Breast epithelium (tissue), 4 donors: ENCODE data around the gene PNPLA7. TPM values are rescaled to one million over a fixed set of nuclear protein-coding genes. Genes with fewer than 3 reads are reported as not detected.
"Not testable (repeated sequence)": the region's sequence is repeated elsewhere in the genome, so short reads cannot be mapped to it uniquely, and the experiment has no call there.

Experiments
- DNase-seq, 2 donors: peaks; one replicate each; pipeline ENCODE4 v3.0.0-alpha.2; 2019; ENCODE audit warnings: low spot score in 2 of 2
- H3K27ac ChIP-seq, 2 donors: fragments of 200-600 bp; sonication (generic) in 1 of 2; one replicate each; pipeline ENCODE4 v1.5.1; 2016 to 2019; ENCODE audit warnings: mild to moderate bottlenecking in 1 of 2
- H3K27me3 ChIP-seq, 2 donors: fragments of 200-600 bp; sonication (generic) in 1 of 2; one replicate each; pipeline versions ENCODE4 v1.5.1 to v1.6.0; 2017 to 2019; ENCODE audit warnings: control low read depth in 1 of 2, mild to moderate bottlenecking in 1 of 2
- H3K36me3 ChIP-seq: fragments of 200-600 bp; one replicate; pipeline ENCODE4 v1.5.1; 2019
- H3K4me1 ChIP-seq, 2 donors: fragments of 200-600 bp; sonication (generic); one replicate each; pipeline ENCODE4 v1.5.1; 2016 to 2019; ENCODE audit warnings: control low read depth in 1 of 2
- H3K4me3 ChIP-seq, 3 donors: fragments of 200-600 bp; sonication (generic); 1 replicate in 2 of 3; 2 replicates in 1 of 3; pipeline ENCODE4 v1.5.1; 2016 to 2019; ENCODE audit warnings: mild to moderate bottlenecking in 3 of 3, moderate library complexity in 2 of 3
- H3K9me3 ChIP-seq, 2 donors: fragments of 200-600 bp; sonication (generic) in 1 of 2; one replicate each; pipeline ENCODE4 v1.5.1; 2016 to 2019; ENCODE audit warnings: control low read depth in 1 of 2
- POLR2A ChIP-seq: fragments of 450-650 bp; IDR thresholded peaks from one replicate; pipeline ENCODE4 v1.6.1; 2016; ENCODE audit warnings: antibody characterized with exemption, mild to moderate bottlenecking, moderate library complexity
- POLR2AphosphoS5 ChIP-seq, 3 donors: sonication (generic); formaldehyde crosslinking; IDR thresholded peaks; one replicate each; pipeline ENCODE4 v1.6.1; 2017; ENCODE audit warnings: antibody characterized with exemption in 3 of 3
- intact Hi-C: fragments of 100-400 bp; cut with DNase I; formaldehyde crosslinking; loops from one replicate; pipeline ENCODE4 v1.15.1; 2023; ENCODE audit warnings: low total_unique reads
- total RNA-seq, 3 donors: library from RNA; depleted of rRNA; stranded (reverse); fragments of >200 nt; gene quantifications; one replicate each; pipeline ENCODE4 v1.1.0, GENCODE V29; 2016
- TF ChIP-seq, protein P1 (sequence below), 3 donors: fragments of 450-650 bp; IDR thresholded peaks; one replicate each; pipeline ENCODE4 v1.5.1; 2016 to 2017; ENCODE audit warnings: antibody characterized with exemption in 3 of 3, mild to moderate bottlenecking in 3 of 3, moderate library complexity in 3 of 3

PNPLA7 gene
- 10 to 100 TPM; 17.3 to 18.7 (median 17.7) TPM for total RNA-seq

GRCh38 chr9:137550231-137550621 lies at the start of gene PNPLA7:
Gene PNPLA7, minus strand, starts transcription at chr9:137550402. Its CDS starts 205 bp downstream, at chr9:137550197.
- Histone ChIP-seq H3K27me3 (no peaks in the 10 kb centered on the region), H3K27ac (peak within 1 kb of the TSS; percentile 89 to 91), H3K36me3 (no peaks in the 10 kb centered on the region), H3K4me1 (peaks cover 0 to 8% of the 10 kb centered on the region in 2 donors), H3K4me3 (peak within 1 kb of the TSS; percentile 61 to 96 (median 92)), H3K9me3 (no peaks in the 10 kb centered on the region)
- no peak for TF ChIP-seq POLR2A
- TF ChIP-seq POLR2AphosphoS5 (IDR thresholded peaks at IDR 0.05): peak; percentile 16 to 68 (median 56)
- intact Hi-C loops: no loop called here
- DNase-seq: peak; percentile 90 to 91

- TF ChIP-seq, protein P1, sequence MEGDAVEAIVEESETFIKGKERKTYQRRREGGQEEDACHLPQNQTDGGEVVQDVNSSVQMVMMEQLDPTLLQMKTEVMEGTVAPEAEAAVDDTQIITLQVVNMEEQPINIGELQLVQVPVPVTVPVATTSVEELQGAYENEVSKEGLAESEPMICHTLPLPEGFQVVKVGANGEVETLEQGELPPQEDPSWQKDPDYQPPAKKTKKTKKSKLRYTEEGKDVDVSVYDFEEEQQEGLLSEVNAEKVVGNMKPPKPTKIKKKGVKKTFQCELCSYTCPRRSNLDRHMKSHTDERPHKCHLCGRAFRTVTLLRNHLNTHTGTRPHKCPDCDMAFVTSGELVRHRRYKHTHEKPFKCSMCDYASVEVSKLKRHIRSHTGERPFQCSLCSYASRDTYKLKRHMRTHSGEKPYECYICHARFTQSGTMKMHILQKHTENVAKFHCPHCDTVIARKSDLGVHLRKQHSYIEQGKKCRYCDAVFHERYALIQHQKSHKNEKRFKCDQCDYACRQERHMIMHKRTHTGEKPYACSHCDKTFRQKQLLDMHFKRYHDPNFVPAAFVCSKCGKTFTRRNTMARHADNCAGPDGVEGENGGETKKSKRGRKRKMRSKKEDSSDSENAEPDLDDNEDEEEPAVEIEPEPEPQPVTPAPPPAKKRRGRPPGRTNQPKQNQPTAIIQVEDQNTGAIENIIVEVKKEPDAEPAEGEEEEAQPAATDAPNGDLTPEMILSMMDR (IDR thresholded peaks at IDR 0.05): no peak
- TF ChIP-seq POLR2A (no peak), POLR2AphosphoS5 (IDR thresholded peaks at IDR 0.05) (no peak)
- Histone ChIP-seq H3K36me3 (no peaks in the 10 kb centered on the region), H3K4me3 (no peak overlapping the region)
These were observed 48.7 kb upstream of the PNPLA7 start for GRCh38 chr9:137598943-137599342.

DNA sequence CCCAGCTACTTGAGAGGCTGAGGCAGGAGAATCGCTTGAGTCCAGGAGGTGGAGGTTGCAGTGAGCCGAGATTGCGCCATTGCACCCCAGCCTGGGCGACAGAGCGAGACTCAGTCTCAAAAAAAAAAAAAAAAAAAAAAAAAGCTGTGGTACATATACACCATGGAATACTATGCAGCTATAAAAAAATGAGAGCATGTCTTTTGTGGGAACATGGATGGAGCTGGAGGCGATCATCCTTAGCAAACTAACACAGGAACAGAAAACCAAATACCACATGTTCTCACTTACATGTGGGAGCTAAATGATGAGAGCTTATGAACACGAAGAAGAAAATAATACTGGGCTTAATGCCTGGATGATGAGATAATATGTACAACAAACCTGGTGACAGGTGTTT lies 46.4 kb upstream of the PNPLA7 start:
- intact Hi-C loops, H3K36me3 ChIP-seq, H3K27ac ChIP-seq, DNase-seq, H3K27me3 ChIP-seq, H3K4me1 ChIP-seq, H3K9me3 ChIP-seq, H3K4me3 ChIP-seq: not testable (repeated sequence)

More at GRCh38 chr9:137598943-137599342, 48.7 kb upstream of the PNPLA7 start:
- H3K27me3 ChIP-seq: no peaks in the 10 kb centered on the region
- no peak for DNase-seq
- H3K9me3 ChIP-seq: no peaks in the 10 kb centered on the region
- H3K27ac ChIP-seq: no peak overlapping the region
- H3K4me1 ChIP-seq: no peaks in the 10 kb centered on the region
- intact Hi-C loops: no loop called here

- intact Hi-C loops: no loop called here
- no peaks in the 10 kb centered on the region for H3K27me3 ChIP-seq
- no peaks in the 10 kb centered on the region for H3K36me3 ChIP-seq
- peaks cover 6 to 8% of the 10 kb centered on the region in 2 donors for H3K4me1 ChIP-seq
- peak overlapping the region in 1 of 2 donors; percentile 48 for H3K27ac ChIP-seq
- H3K4me3 ChIP-seq: no peak overlapping the region
- H3K9me3 ChIP-seq: no peaks in the 10 kb centered on the region
- TF ChIP-seq, protein P1 (IDR thresholded peaks at IDR 0.05): no peak
- TF ChIP-seq POLR2AphosphoS5 (IDR thresholded peaks at IDR 0.05) (no peak), POLR2A (no peak)
- peak in 1 of 2 donors; percentile 70 for DNase-seq
These were observed 43.0 kb upstream of the PNPLA7 start for GRCh38 chr9:137593176-137593575.

DNA sequence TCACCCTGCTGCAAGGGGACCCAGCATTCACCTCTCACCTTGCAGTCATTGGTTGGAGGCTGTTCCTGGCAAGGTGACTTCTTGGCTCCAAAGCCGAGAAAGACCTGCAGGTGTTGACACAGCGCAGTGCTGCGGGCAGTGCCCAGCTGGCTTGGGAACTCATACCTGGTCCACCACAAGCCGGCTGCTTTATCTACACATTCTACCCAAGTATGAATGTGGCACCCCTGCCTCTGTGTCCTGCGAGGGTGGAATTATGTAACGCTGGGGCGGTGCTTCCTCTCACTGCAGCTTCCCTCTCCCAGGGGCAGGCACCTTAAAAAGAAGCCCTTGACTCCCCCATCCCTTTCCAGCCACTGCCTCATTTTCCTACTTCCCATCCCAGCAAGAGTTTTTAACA lies 42.6 kb upstream of the PNPLA7 start:
- TF ChIP-seq, protein P1 (IDR thresholded peaks at IDR 0.05): no peak
- TF ChIP-seq POLR2A: no peak
- no peak for TF ChIP-seq POLR2AphosphoS5 (IDR thresholded peaks at IDR 0.05)
- Histone ChIP-seq H3K27ac (peak overlapping the region in 1 of 2 donors; percentile 48), H3K4me1 (peaks cover 6 to 8% of the 10 kb centered on the region in 2 donors), H3K4me3 (no peak overlapping the region), H3K27me3 (no peaks in the 10 kb centered on the region), H3K36me3 (no peaks in the 10 kb centered on the region), H3K9me3 (no peaks in the 10 kb centered on the region)
- no peak for DNase-seq
- intact Hi-C loops: no loop called here

DNA sequence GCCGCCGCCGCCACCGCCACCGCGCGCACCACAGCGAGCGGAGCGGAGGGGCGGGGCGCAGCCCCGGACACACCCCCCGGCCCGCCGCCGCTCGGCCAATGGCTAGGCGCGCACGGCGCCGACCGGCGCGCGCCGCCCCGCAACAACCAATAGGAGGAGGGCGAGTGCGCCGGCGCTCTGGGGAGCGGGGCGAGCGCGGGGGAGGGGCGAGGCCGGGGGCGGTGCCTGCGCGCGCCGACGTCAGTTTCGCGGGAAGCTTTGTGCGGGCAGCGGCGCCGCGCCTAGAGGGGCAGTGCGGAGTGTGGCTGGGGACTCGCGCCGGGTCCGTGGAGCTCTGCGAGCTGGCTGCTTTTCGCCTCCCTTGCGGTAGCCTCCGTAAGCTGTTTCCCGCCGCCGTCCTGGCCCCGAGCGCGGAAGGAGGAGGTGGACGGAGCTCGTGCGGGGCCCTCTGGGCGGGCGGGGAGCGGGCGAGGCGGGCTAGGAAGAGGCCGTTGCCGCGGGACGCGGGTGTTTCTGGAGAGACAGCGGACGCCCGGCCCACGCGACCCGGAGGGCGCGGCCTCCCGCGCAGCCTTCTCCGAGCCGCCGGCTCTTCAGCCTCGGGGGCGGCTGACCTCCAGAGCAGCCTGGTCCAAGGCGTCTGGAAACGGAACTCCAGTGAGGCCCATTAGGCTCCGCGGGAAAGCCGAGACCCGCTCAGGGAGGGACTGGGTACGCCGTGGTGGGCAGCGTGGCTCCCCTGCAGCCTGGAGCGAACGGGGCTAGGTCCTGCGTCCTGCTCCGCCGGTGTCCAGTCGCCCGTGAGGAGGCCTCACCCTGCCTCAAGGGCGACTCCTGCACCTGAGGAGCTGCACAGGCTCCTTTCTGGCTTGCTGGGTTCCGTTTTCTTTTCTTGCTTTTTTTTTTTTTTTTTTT lies 40.5 kb upstream of the PNPLA7 start, which contains the start of gene ZMYND19:
Gene ZMYND19 (minus strand): TSS at position 44 of the 915 bp plus-strand sequence. CDS start 249 bp downstream, outside the sequence.
- Histone ChIP-seq H3K36me3 (no peaks in the 10 kb centered on the region), H3K27ac (peak within 1 kb of the TSS; percentile 50 to 83), H3K9me3 (no peaks in the 10 kb centered on the region), H3K4me3 (peak within 1 kb of the TSS; percentile 62 to 94 (median 74)), H3K27me3 (no peaks in the 10 kb centered on the region), H3K4me1 (peaks cover 6 to 8% of the 10 kb centered on the region in 2 donors)
- intact Hi-C loops: no loop called here
- peak; percentile 84 to 87 for DNase-seq
- TF ChIP-seq POLR2AphosphoS5 (IDR thresholded peaks at IDR 0.05): peak in 1 of 3 donors; percentile 30
- TF ChIP-seq POLR2A: no peak
